Measurements from ENCODE around the gene EML6. TPM values are rescaled to one million over a fixed set of nuclear protein-coding genes. Genes with fewer than 3 reads are reported as not detected.

The EML6 gene
- total RNA-seq, 1 experiment from 2014 or later = 6.6 TPM

DNA sequence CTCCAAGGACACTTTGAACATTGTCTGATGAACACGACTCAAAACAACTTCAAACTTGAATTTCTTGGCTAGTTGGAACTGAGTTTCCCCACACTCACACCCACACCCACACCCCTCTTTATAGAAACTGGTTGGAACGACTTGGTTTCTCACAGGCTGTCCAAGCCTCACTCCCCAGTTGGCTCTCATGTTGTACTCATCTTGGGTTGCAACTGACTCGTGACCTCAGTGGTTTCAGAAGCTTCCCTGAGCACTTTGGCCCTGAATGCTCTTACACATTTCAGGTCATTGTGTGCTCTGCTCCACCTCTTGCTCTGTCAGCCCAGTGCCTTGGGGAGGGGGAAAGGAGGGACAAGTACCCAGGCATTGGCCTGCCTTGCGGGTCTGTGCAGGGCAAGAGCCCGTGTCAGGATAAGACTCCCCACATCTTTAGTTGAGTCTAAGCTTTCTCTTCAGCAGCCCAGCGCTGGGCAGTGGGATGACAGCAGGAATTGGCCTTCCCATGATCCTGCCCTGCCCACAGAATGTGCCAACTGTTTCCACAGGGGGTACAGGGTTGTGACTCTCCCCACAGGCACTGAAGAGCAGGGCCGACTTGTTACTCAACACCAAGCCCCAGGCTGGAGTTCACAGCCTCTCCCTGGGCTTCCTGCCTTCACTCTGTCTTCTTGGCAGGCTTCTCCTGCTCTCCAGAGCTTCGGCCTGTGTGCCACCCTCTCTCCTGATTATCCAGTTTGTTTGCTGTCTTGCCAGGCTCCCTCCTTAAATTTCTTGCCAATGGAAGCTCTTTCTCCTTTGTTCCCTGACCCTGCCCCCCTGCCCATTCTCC lies 222.1 kb downstream of the EML6 start:
- RAD21 ChIA-PET (ENCODE audit: low non-redundant PET in 1 of 2, low total read pairs in 2 of 2, uncharacterized antibody in 2 of 2, unreplicated experiment in 2 of 2) = no interaction called here
- ATAC-seq = 0 out of 2 replicates have a peak, but pooled peaks have one; percentile 27
- no TSS peak for BruUV-seq (replicated peaks)

More for the DNA sequence above, 222.1 kb downstream of the EML6 start:
- intact Hi-C loops (cut with micrococcal nuclease) = no loop called here
- Histone ChIP-seq H4K20me1 (ENCODE audit: insufficient read depth) (no peaks in the 10 kb centered on the region), H3K9ac (ENCODE audit: low read length) (no peak overlapping the region), H3K36me3 (ENCODE audit: control insufficient read depth in 1 of 2, insufficient read depth in 2 of 2, low read length in 2 of 2) (no peaks in the 10 kb centered on the region), H3K9me2 (ENCODE audit: insufficient read depth) (no peaks in the 10 kb centered on the region), H3K9me3 (ENCODE audit: control insufficient read depth in 1 of 2, insufficient read depth in 1 of 2, low read depth in 1 of 2, low read length in 2 of 2) (no peaks in the 10 kb centered on the region), H3K27ac (ENCODE audit: low read depth, low read length) (no peak overlapping the region), H3K4me2 (ENCODE audit: low read length) (peak overlapping the region; percentile 19; the same call in 1 of the 2 replicates), H3K4me3 (replicated peaks in 1 of 2; ENCODE audit: low read depth in 1 of 2, low read length in 2 of 2) (no peak overlapping the region), H3K4me1 (ENCODE audit: control insufficient read depth in 1 of 2, insufficient read depth in 2 of 2, low read length in 2 of 2) (peaks cover 0 to 11% of the 10 kb centered on the region in 2 experiments; a peak in 2 of 4 replicates), H3K27me3 (ENCODE audit: insufficient read depth, low read length) (no peaks in the 10 kb centered on the region), H3K79me2 (ENCODE audit: insufficient read depth, low read length) (no peaks in the 10 kb centered on the region), H2AFZ (ENCODE audit: low read depth, low read length, poor library complexity, severe bottlenecking) (no peak overlapping the region)
- DNase-seq (ENCODE audit: low read depth, low spot score) = no peak
- ChIA-PET POLR2A (no interaction called here), CTCF (interaction anchor here (0.6 kb wide), 1 partner anchor 15 kb away, joined by 4 read pairs; no protein-coding TSS in a partner anchor)
- TF ChIP-seq RAD21 (IDR thresholded peaks at IDR 0.05; ENCODE audit: low read depth) = no peak
- TF ChIP-seq TCF7L2 (IDR thresholded peaks at IDR 0.05; ENCODE audit: borderline replicate concordance, extremely low read depth, insufficient read depth, insufficient read length) = no peak
- TF ChIP-seq POLR2A (IDR thresholded peaks at IDR 0.05; ENCODE audit: borderline replicate concordance, extremely low read depth, insufficient read depth, insufficient read length) = no peak
- TF ChIP-seq ZNF274 (IDR thresholded peaks at IDR 0.05; ENCODE audit: low read depth, low read length) = no peak
- TF ChIP-seq ELF1 (IDR thresholded peaks at IDR 0.05; ENCODE audit: borderline replicate concordance, low read depth) = no peak
- no peak for TF ChIP-seq EZH2phosphoT487 (IDR thresholded peaks at IDR 0.05; ENCODE audit: borderline replicate concordance)
- TF ChIP-seq MAX (IDR thresholded peaks at IDR 0.05) = no peak
- TF ChIP-seq FOSL1 (IDR thresholded peaks at IDR 0.05; ENCODE audit: low read depth) = no peak
- no peak for TF ChIP-seq CBX3 (IDR thresholded peaks at IDR 0.05; ENCODE audit: low read depth)
- no peak for TF ChIP-seq POLR2AphosphoS5 (IDR thresholded peaks at IDR 0.05; ENCODE audit: low read depth, low read length)
- TF ChIP-seq SRF (IDR thresholded peaks at IDR 0.05; ENCODE audit: low read depth) = no peak
- no peak for TF ChIP-seq CEBPB (IDR thresholded peaks at IDR 0.05; ENCODE audit: low read depth)
- TF ChIP-seq EGR1 (IDR thresholded peaks at IDR 0.05; ENCODE audit: low read depth) = no peak
- no peak for TF ChIP-seq ZBTB33 (IDR thresholded peaks at IDR 0.05; ENCODE audit: extremely low read depth, insufficient replicate concordance, low read length)
- TF ChIP-seq, protein P1, sequence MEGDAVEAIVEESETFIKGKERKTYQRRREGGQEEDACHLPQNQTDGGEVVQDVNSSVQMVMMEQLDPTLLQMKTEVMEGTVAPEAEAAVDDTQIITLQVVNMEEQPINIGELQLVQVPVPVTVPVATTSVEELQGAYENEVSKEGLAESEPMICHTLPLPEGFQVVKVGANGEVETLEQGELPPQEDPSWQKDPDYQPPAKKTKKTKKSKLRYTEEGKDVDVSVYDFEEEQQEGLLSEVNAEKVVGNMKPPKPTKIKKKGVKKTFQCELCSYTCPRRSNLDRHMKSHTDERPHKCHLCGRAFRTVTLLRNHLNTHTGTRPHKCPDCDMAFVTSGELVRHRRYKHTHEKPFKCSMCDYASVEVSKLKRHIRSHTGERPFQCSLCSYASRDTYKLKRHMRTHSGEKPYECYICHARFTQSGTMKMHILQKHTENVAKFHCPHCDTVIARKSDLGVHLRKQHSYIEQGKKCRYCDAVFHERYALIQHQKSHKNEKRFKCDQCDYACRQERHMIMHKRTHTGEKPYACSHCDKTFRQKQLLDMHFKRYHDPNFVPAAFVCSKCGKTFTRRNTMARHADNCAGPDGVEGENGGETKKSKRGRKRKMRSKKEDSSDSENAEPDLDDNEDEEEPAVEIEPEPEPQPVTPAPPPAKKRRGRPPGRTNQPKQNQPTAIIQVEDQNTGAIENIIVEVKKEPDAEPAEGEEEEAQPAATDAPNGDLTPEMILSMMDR (IDR thresholded peaks at IDR 0.05 in 2 of 3, conservative IDR thresholded peaks at IDR 0.05 in 1 of 3; ENCODE audit: borderline replicate concordance in 1 of 3, insufficient read depth in 1 of 3, low read depth in 2 of 3, low read length in 2 of 3) = no peak
- TF ChIP-seq, protein P2, sequence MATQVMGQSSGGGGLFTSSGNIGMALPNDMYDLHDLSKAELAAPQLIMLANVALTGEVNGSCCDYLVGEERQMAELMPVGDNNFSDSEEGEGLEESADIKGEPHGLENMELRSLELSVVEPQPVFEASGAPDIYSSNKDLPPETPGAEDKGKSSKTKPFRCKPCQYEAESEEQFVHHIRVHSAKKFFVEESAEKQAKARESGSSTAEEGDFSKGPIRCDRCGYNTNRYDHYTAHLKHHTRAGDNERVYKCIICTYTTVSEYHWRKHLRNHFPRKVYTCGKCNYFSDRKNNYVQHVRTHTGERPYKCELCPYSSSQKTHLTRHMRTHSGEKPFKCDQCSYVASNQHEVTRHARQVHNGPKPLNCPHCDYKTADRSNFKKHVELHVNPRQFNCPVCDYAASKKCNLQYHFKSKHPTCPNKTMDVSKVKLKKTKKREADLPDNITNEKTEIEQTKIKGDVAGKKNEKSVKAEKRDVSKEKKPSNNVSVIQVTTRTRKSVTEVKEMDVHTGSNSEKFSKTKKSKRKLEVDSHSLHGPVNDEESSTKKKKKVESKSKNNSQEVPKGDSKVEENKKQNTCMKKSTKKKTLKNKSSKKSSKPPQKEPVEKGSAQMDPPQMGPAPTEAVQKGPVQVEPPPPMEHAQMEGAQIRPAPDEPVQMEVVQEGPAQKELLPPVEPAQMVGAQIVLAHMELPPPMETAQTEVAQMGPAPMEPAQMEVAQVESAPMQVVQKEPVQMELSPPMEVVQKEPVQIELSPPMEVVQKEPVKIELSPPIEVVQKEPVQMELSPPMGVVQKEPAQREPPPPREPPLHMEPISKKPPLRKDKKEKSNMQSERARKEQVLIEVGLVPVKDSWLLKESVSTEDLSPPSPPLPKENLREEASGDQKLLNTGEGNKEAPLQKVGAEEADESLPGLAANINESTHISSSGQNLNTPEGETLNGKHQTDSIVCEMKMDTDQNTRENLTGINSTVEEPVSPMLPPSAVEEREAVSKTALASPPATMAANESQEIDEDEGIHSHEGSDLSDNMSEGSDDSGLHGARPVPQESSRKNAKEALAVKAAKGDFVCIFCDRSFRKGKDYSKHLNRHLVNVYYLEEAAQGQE (IDR thresholded peaks at IDR 0.05; ENCODE audit: low read depth) = no peak
- no peak for TF ChIP-seq ZFX (IDR thresholded peaks at IDR 0.05)
- no peak for TF ChIP-seq JUND (IDR thresholded peaks at IDR 0.05)

Data from HCT116 (cell line).